CD14-positive monocyte (primary cell): ENCODE data around the gene PTOV1. TPM values are rescaled to one million over a fixed set of nuclear protein-coding genes. Genes with fewer than 3 reads are reported as not detected.

ENCODE experiments used
- DNase-seq, 3 donors: peaks; one replicate each; pipeline ENCODE4 v3.0.0-alpha.2; 2011 to 2022
- H2AFZ ChIP-seq: 2 replicates; pipeline ENCODE4 v1.6.0; 2012; ENCODE audit warnings: mild to moderate bottlenecking, low read depth, low read length, inconsistent platforms; ENCODE audit not compliant: insufficient read depth, poor library complexity, severe bottlenecking
- H3K27ac ChIP-seq, 2 donors: 1 replicate in 1 of 2; 2 replicates in 1 of 2; pipeline ENCODE4 v1.5.1; 2012 to 2013; ENCODE audit warnings: low read length in 2 of 2, control low read depth in 1 of 2, inconsistent platforms in 1 of 2, low read depth in 1 of 2, mild to moderate bottlenecking in 1 of 2
- H3K27me3 ChIP-seq, 2 donors: one replicate each; pipeline versions ENCODE4 v1.6.0 to v1.6.1; 2011 to 2013; ENCODE audit warnings: low read length in 2 of 2; ENCODE audit not compliant: control insufficient read depth in 2 of 2, insufficient read depth in 2 of 2
- H3K36me3 ChIP-seq, 2 donors: replicated peaks in 1 of 2; 1 replicate in 1 of 2; 2 replicates in 1 of 2; pipeline versions ENCODE4 v1.5.1 to v1.6.1; 2012 to 2013; ENCODE audit warnings: low read length in 2 of 2, control low read depth in 1 of 2, inconsistent platforms in 1 of 2, mild to moderate bottlenecking in 1 of 2; ENCODE audit not compliant: insufficient read depth in 2 of 2, control insufficient read depth in 1 of 2
- H3K4me1 ChIP-seq, 2 donors: 1 replicate in 1 of 2; 2 replicates in 1 of 2; pipeline versions ENCODE4 v1.5.1 to v1.6.1; 2012 to 2013; ENCODE audit warnings: low read length in 2 of 2, control low read depth in 1 of 2, inconsistent platforms in 1 of 2, mild to moderate bottlenecking in 1 of 2, moderate library complexity in 1 of 2; ENCODE audit not compliant: insufficient read depth in 2 of 2, control insufficient read depth in 1 of 2
- H3K4me2 ChIP-seq: replicated peaks from 2 replicates; pipeline ENCODE3; 2012; ENCODE audit warnings: low read length, moderate library complexity, mild to moderate bottlenecking; ENCODE audit not compliant: poor library complexity, severe bottlenecking; ENCODE audit errors: extremely low read depth
- H3K4me3 ChIP-seq, 3 experiments: fragments of 200-600 bp in 1 of 3; sonication (generic) in 1 of 3; replicated peaks in 1 of 3; 1 replicate in 2 of 3; 2 replicates in 1 of 3; pipeline ENCODE4 v1.5.1; 2011 to 2013; ENCODE audit warnings: low read length in 3 of 3, mild to moderate bottlenecking in 3 of 3, control low read depth in 2 of 3, low read depth in 2 of 3, inconsistent platforms in 1 of 3, moderate library complexity in 1 of 3
- H3K79me2 ChIP-seq: 2 replicates; pipeline ENCODE4 v1.6.0; 2012; ENCODE audit warnings: mild to moderate bottlenecking, control low read depth, inconsistent platforms, low read length, moderate library complexity; ENCODE audit not compliant: insufficient read depth
- H3K9ac ChIP-seq: 2 replicates; pipeline ENCODE4 v1.6.0; 2017; ENCODE audit warnings: low read length, mild to moderate bottlenecking; ENCODE audit not compliant: insufficient read depth, poor library complexity, severe bottlenecking
- H3K9me3 ChIP-seq, 2 donors: replicated peaks in 1 of 2; 1 replicate in 1 of 2; 2 replicates in 1 of 2; pipeline versions ENCODE4 v1.5.1 to v1.6.1; 2012 to 2013; ENCODE audit warnings: low read length in 2 of 2, control low read depth in 1 of 2; ENCODE audit not compliant: control insufficient read depth in 1 of 2, insufficient read depth in 1 of 2
- H4K20me1 ChIP-seq: 2 replicates; pipeline ENCODE4 v1.6.0; 2012; ENCODE audit warnings: mild to moderate bottlenecking, low read length, control low read depth, moderate library complexity; ENCODE audit not compliant: insufficient read depth
- H3K27ac Mint-ChIP-seq, 7 donors: one replicate each; pipeline ENCODE4 v1.8.0; 2020; ENCODE audit warnings: mild to moderate bottlenecking in 7 of 7, mixed read lengths in 7 of 7, moderate library complexity in 6 of 7, inconsistent platforms in 2 of 7
- H3K27me3 Mint-ChIP-seq, 3 donors: one replicate each; pipeline ENCODE4 v1.8.0; 2021 to 2022; ENCODE audit warnings: low read depth in 3 of 3, mild to moderate bottlenecking in 3 of 3, mixed read lengths in 3 of 3, moderate library complexity in 3 of 3, inconsistent platforms in 1 of 3
- H3K36me3 Mint-ChIP-seq, 2 donors: one replicate each; pipeline ENCODE4 v1.8.0; 2020; ENCODE audit warnings: mixed read lengths in 2 of 2, inconsistent platforms in 1 of 2, mild to moderate bottlenecking in 1 of 2
- H3K4me1 Mint-ChIP-seq: one replicate; pipeline ENCODE4 v1.8.0; 2020; ENCODE audit warnings: mild to moderate bottlenecking, mixed read lengths
- H3K4me3 Mint-ChIP-seq, 2 donors: one replicate each; pipeline ENCODE4 v1.8.0; 2020; ENCODE audit warnings: mild to moderate bottlenecking in 2 of 2, mixed read lengths in 2 of 2, moderate library complexity in 1 of 2
- H3K9me3 Mint-ChIP-seq, 7 donors: one replicate each; pipeline ENCODE4 v1.8.0; 2020 to 2022; ENCODE audit warnings: mixed read lengths in 7 of 7, mild to moderate bottlenecking in 6 of 7, moderate library complexity in 6 of 7, inconsistent platforms in 2 of 7
- WGBS: methylation state at CpG from one replicate; pipeline ENCODE4 v1.1.5; 2013; ENCODE audit warnings: missing lambda C conversion rate; ENCODE audit not compliant: insufficient coverage; 5-methylcytosine and 5-hydroxymethylcytosine counted together
- intact Hi-C, 2 donors: fragments of 100-400 bp; cut with micrococcal nuclease; formaldehyde crosslinking; loops; one replicate each; pipeline versions ENCODE4 v1.15.0 to v1.15.1; 2023
- polyA plus RNA-seq, 3 donors: library from polyadenylated mRNA; depleted of rRNA in 1 of 3; unstranded in 2 of 3; stranded (reverse) in 1 of 3; fragments of 300-500 nt in 2 of 3; fragments of >200 nt in 1 of 3; fragmentation: Illumina TruSeq in 2 of 3; gene quantifications; 1 replicate in 2 of 3; 2 replicates in 1 of 3; pipeline ENCODE4 v1.2.3, GENCODE V29; 2012 to 2021
- TF ChIP-seq, protein P1 (sequence below): fragments of 200-600 bp; IDR thresholded peaks from one replicate; pipeline ENCODE4 v1.8.0; 2022; ENCODE audit warnings: antibody characterized with exemption, mild to moderate bottlenecking

Gene PTOV1
- polyA plus RNA-seq, 3 donors, result 18.3 to 67.9 (median 31.2) TPM

DNA sequence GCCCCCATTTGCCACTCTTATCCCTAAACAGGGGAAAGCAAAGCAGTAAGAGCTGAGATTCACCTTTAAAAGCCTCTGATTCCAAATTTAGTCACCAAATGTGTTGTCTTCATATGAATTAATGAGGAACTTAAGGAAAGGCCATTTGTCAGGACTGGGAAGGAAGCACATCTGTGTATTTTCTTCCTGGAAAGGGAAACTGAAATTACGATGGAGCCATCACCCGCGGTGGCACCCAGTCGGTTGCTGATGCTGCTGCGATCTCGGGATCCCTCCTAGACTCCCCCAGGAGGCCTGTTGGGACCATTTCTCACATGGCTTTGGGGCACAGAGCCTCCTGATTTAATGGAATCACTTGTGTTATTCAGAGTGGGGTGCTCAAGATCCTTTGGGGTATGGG, 53.2 kb downstream of the PTOV1 start:
- Mint-ChIP-seq H3K36me3 (peaks cover 31 to 36% of the 10 kb centered on the region in 2 donors), H3K4me3 (peak overlapping the region; percentile 82 to 93), H3K27ac (peak overlapping the region; percentile 88 to 96 (median 92)), H3K27me3 (peaks cover 1 to 17% (median 1%) of the 10 kb centered on the region in 3 donors), H3K9me3 (no peaks in the 10 kb centered on the region), H3K4me1 (peaks cover 37% of the 10 kb centered on the region)
- TF ChIP-seq, protein P1, sequence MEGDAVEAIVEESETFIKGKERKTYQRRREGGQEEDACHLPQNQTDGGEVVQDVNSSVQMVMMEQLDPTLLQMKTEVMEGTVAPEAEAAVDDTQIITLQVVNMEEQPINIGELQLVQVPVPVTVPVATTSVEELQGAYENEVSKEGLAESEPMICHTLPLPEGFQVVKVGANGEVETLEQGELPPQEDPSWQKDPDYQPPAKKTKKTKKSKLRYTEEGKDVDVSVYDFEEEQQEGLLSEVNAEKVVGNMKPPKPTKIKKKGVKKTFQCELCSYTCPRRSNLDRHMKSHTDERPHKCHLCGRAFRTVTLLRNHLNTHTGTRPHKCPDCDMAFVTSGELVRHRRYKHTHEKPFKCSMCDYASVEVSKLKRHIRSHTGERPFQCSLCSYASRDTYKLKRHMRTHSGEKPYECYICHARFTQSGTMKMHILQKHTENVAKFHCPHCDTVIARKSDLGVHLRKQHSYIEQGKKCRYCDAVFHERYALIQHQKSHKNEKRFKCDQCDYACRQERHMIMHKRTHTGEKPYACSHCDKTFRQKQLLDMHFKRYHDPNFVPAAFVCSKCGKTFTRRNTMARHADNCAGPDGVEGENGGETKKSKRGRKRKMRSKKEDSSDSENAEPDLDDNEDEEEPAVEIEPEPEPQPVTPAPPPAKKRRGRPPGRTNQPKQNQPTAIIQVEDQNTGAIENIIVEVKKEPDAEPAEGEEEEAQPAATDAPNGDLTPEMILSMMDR, result no peak
- H2AFZ ChIP-seq, result peak overlapping the region; percentile 77
- H3K4me3 ChIP-seq, result peak overlapping the region; percentile 30 to 78 (median 48)
- H3K36me3 ChIP-seq, result peaks cover 25 to 35% of the 10 kb centered on the region in 2 donors
- 0% methylated on average over 3 of the region's 6 CpGs for WGBS
- DNase-seq, result peak; percentile 25 to 64 (median 49)
- H3K9ac ChIP-seq, result peak overlapping the region; percentile 58
- H4K20me1 ChIP-seq, result no peaks in the 10 kb centered on the region
- no peaks in the 10 kb centered on the region for H3K27me3 ChIP-seq
- intact Hi-C loops, result no loop called here
- H3K4me1 ChIP-seq, result peaks cover 21 to 36% of the 10 kb centered on the region in 2 donors
- H3K4me2 ChIP-seq, result peak overlapping the region; percentile 82
- H3K79me2 ChIP-seq, result peaks cover 24% of the 10 kb centered on the region
- H3K9me3 ChIP-seq, result no peaks in the 10 kb centered on the region
- H3K27ac ChIP-seq, result peak overlapping the region; percentile 66 to 84

DNA sequence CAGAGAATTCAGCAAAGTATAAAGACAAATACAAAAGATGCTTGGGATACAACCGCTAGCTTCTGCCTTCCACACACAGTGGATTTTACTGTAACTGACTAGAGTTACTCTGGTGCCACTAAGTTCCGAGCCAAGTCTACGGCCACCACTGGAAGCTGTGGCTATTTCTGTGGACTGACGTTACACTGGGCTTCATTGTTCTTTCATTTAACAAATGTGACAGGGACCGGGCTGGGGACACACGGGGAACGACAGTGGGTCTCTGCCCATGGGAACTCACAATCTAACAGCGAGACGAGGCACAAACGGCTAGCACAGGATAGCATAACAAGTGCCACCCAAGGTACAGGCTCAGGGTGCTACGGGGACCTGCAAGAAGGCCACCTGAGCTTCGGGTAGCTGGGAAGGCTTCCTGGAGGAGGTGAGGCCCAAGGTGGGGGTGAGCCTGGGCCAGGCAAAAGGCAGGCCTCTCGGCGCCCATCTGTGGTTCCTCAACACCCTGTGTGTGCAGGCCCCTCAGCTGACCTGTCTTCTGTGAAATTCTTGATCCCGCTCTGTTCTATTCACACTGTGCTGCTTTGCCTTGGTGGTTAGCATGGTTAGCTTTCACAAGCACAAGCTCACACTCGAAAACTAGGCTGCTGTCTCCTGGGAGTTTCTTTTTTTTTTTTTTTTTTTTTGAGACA, 56.1 kb downstream of the PTOV1 start:
- Histone ChIP-seq H3K9me3 (no peaks in the 10 kb centered on the region), H2AFZ (no peak overlapping the region), H3K36me3 (peaks cover 33 to 47% of the 10 kb centered on the region in 2 donors), H3K4me2 (no peak overlapping the region), H3K27ac (peak overlapping the region in 1 of 2 donors; percentile 23), H3K27me3 (no peaks in the 10 kb centered on the region), H4K20me1 (no peaks in the 10 kb centered on the region), H3K4me3 (no peak overlapping the region), H3K4me1 (peaks cover 46 to 60% of the 10 kb centered on the region in 2 donors), H3K9ac (no peak overlapping the region), H3K79me2 (peaks cover 37% of the 10 kb centered on the region)
- intact Hi-C loops, result no loop called here
- 96% methylated on average over 15 of the region's 16 CpGs for WGBS
- H3K27me3 Mint-ChIP-seq, result peaks cover 0 to 12% (median 1%) of the 10 kb centered on the region in 3 donors
- TF ChIP-seq, protein P1, result no peak
- peaks cover 40 to 48% of the 10 kb centered on the region in 2 donors for H3K36me3 Mint-ChIP-seq
- H3K4me3 Mint-ChIP-seq, result no peak overlapping the region
- no peaks in the 10 kb centered on the region for H3K9me3 Mint-ChIP-seq
- peak overlapping the region in 5 of 7 donors; percentile 2 to 61 (median 36) for H3K27ac Mint-ChIP-seq
- H3K4me1 Mint-ChIP-seq, result peaks cover 57% of the 10 kb centered on the region
- no peak for DNase-seq
